Measurements from ENCODE around the gene OTOR.

Gene OTOR

DNA sequence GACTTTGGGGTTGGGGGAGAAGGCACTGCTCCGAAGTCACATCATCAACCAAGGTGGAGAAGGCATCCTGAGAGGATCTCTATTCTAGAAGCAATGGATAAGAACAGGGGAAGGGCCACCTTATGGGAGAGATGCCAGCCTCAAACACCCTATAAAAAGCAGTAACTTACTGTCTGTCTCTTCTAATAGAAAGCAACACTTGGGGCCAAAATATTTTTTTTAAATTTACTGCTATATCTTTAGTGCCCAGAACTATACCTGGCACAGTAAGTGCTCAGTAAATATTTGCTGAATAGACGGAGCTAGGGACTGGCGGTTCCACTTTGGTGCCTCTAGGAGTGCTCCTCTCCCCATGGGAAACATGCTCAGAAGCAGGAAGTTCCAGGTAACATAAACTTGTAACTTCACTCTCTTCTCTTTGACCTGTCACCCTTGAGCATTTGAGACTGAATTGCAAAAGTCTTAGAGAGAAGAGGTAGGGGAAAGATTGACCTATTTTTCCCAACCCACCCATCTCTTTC lies 807 bp upstream of the OTOR start:
- DNase-seq (ENCODE audit: low read depth, low spot score), result no peak

DNA sequence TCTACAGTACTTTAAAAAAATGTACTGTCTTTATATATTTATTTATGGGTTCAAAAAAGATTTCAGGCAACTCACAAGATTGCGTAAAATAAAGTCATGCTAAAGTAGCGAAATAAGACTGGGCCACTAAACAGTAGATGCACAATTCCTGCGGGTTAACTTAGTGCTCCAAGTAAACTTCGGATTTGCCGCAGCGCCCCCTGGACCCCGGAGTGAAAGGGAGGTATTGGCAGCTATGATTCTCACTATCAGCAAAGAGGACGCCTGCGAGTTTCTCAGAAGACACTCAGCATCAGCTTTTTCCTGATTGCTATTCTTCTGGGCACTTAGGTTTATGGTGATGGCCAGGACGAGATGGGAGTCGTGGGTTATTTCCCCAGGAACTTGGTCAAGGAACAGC lies 1.4 kb downstream of the OTOR start:
- DNase-seq (ENCODE audit: low read depth, low spot score), result no peak

DNA sequence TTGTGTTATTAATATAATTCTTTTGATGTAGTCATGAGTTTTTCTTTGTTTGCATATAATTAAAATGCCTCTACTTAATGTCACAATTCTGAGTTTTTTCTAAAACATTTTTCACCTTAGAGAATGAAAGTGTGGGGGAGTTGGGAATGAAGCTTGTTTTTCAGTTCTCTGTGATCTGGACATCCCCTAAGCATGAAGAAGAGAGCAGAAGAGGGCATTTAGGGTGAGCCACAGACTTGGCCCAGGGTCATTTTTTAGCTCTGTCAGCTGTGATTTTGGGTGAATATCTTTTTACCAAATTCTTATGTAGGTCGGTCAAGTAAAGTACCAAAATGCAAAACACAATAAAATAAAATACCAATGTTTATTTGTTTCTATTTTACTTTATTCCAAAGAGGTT lies 3.9 kb downstream of the OTOR start:
- no peak for DNase-seq (ENCODE audit: low read depth, low spot score)

DNA sequence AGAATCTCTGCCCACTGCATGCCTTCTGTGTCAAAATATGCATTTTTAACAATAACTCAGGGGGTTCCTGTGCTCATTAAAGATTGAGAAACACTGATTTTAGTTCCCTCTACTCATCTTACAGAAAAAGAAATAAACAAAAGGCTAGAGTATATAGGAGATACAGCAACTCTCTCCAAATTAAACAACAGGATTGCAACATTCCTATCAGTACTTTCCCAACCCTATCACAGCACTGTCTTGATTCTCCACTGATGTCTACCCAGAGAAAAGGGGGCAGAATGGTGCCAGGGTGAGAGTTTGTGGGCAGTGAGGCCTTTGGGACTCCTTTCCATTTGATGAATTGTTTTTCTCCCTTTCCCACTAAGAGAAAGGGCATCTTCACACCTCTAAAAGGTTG lies 4.7 kb downstream of the OTOR start:
- DNase-seq (ENCODE audit: low read depth, low spot score), result no peak

DNA sequence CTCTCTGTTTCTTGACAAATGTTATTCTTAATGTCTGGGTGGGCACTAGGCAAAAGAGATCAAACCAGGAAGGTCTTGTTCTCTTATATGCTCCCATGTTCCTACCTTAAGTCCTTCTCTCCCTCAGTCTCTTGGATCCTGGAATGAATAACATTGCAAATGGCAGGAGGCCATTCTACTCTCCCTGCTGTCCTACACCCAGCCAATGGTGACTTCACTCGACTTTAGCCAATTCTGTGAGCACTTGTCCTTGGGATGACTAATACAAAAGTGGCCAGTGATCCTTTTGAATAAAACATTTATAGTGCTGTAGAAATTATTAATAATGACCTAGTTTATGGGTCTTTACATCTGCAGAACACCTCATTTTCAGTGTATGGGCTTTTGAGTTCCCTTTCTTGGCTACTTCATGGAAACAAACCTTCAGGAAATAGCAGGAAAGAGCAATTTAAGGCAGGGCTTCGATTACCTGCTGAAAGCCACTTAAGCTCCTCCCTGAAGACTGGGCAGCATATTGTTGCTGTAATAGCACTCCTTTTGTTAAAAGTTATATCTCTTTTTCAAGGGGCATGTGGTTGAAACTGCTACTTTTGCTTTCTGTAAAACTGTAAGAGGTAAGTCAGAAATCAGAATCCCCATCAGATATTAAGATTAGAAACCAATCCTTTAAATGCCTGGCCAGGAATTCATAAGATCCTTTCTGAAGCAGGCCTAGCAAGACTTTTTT lies 10.5 kb downstream of the OTOR start:
- DNase-seq (ENCODE audit: low read depth, low spot score), result no peak

DNA sequence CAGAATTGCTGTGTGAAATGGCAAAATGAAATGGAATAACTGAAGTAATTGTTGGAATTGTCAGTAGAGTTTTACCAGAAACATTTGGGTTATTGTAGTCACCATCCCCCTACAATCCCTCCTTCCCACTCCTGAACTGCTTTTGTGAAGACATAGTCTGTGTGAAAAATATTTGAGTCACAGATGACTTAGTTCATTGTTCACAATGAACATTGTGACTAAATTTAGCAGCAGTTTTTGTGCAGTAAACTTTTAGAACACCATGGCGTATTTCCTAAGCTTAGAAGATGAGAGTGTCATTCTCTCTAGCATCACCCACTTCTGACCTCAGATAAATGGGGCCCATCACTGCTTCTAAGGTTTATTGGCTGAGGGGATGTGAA lies 11.0 kb downstream of the OTOR start:
- no peak for DNase-seq (ENCODE audit: low read depth, low spot score)

DNA sequence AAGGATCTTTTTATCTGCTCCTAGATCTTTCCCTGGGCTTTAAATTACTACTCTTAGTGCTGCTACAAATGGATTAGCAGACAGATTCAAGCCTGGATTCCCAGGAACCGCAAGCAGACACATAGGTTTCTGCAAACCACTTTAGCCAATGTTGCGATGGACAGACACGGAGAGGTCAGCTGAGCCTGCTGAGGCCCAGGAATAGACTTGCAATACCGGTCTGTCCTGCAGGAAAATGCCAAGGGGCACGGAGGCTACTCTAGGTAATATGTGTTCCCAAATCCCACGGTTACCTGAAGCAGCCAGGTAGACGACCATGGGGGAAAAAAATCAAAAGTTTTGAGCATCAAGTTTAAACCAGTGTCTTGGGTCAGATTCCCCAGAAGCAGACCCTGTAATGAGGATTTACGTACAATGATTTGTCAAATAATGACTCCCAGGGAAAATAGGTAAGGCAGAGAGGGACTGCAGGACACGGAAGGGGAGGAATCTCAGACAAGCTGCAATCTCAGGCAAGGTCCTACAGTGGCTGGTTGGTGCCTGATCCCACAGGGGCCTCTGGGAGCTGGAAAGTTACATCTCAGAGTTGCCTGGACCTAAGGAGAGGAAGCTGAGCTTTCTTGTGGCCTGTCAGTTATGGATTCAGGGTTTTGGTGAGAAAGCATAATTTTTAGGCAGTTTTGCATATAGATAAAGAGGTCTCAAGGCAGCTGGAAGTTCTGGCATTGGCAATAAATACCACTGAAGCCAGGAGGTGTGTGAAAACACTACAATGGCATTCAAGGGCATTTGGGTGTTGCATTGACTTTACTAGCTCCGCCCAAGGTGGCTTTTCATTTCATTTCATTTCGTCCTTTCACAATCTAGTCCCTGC lies 12.5 kb downstream of the OTOR start:
- DNase-seq (ENCODE audit: low read depth, low spot score), result peak; percentile 84

DNA sequence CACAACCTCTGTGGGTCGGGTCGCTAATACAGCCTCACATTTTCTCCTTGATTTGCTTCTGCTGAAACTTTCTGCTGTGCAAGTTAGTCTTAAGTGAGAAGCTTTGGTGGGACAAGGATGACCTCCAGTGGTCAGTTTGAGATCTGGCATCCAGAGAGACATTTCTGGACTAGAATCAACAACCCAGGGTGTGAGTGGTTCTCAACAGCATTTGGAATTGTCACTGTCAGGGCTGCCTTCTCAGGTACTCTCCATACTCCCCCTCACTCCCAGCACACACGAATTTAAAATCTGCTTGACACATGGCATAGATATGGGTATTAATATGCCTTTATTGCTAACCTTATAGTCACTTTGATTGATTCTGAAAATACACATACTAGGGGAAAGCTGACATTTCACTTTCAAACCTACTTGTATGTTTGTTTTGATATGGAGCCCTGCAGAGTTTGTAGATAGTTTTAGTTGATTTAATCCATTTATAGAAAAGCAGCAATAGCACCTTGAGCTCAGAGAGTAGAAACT lies 13.2 kb downstream of the OTOR start:
- DNase-seq (ENCODE audit: low read depth, low spot score), result peak; percentile 80

DNA sequence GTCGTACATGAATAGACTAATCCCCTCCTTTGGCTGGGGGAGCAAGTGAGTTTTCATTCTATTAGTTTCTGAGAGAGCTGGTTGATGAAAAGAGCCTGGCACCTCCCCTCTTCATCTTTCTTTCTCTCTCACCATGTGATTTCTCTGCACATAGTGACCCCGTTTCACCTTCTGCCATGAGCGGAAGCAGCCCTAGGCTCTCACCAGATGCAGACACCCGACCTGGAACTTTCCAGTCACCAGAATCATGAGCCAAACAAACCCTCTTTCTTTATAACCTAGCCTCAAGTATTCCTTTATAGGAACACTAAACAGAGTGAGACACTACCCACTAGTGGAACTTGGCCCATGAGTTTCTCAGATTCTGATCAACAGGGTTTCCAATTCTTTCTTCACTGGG lies 16.4 kb downstream of the OTOR start:
- DNase-seq (ENCODE audit: low read depth, low spot score), result no peak

DNA sequence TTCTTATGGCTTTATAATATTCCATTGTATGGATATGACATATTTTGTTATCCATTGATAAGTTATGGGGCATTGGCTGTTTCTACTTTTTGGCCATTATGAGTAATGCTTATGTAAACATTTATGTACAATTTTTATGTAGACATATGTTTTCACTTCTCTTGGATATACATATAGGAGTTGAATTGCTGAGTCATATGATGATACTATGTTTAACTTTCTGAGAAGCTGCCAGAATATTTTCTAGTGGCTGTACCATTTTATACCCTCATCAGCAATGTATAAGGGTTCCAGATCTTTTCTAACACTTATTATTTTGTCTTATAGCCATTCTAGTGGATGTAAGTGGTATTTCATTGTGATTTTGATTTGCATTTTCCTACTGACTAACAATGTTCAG lies 23.1 kb downstream of the OTOR start:
- DNase-seq (ENCODE audit: low read depth, low spot score), result no peak

DNA sequence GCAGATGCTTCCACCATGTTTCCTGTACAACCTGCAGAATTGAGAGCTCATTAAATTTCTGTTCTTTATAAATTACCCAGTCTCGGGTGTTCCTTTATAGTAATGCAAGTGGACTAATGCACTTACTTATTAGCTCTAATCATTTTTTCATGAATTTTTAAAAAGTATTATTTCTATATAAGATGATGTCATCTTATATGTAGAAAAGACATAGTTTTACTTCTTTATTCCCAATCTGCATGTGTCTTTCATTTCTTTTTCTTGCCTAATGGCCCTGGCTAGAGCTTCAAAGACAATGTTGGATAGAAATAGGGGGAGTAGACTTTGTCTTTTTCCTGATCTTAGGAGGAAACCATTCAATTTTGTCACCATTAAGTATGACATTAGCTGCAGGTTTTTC lies 27.8 kb downstream of the OTOR start:
- no peak for DNase-seq (ENCODE audit: low read depth, low spot score)

DNA sequence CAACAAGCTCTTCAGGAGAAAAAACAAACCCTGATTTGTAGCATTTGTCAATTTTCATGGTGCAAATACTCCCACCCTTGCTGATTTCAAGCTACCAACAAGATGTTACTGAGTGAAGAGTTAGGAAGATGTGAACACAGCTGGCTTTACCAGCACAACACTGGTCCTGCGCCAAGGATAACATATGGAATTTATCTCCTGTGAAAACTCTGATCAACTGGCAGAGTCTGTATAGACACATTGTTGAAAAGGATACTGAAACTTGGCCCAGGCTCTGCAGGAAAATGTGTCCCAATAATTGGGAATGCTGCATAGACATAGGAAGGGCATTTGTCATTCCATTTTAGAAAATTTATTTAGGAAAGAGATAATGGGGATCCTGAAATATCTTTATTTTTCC lies 29.0 kb downstream of the OTOR start:
- DNase-seq (ENCODE audit: low read depth, low spot score), result no peak

DNA sequence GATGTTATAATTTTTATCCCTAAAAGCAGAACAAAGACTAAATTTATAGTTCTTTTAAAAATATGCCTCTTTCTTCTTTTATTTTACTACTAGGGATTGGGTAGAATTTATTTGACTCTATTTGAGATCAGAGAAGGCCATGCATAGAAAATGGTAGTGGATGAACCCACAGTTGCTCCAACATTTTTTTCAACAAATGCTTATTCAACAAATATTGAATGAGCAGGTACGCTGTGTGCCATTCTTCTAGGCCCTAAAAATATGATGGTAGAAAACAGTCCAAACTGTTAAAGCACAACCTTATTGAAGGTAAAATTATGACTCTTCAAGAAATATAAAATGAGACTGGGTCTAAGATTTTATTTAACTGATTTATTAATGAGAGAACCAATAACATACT lies 30.0 kb downstream of the OTOR start:
- no peak for DNase-seq (ENCODE audit: low read depth, low spot score)

DNA sequence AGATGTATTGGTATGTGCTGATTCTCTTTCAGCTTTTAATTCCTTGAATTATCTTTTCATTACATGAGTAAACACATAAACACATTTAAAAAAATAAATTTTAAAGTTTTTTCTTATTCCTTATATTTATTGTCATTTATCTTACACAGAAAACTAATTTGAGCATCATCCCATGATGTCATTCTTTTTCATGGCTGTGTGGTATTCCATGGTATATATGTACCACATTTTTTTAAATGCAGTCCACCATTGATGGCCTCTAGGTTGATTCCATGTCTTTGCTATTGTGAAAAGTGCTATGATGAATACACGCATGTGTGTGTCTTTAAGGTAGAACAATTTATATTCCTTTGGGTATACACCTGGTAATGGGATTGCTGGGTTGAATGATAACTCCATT lies 33.3 kb downstream of the OTOR start:
- no peak for DNase-seq (ENCODE audit: low read depth, low spot score)

DNA sequence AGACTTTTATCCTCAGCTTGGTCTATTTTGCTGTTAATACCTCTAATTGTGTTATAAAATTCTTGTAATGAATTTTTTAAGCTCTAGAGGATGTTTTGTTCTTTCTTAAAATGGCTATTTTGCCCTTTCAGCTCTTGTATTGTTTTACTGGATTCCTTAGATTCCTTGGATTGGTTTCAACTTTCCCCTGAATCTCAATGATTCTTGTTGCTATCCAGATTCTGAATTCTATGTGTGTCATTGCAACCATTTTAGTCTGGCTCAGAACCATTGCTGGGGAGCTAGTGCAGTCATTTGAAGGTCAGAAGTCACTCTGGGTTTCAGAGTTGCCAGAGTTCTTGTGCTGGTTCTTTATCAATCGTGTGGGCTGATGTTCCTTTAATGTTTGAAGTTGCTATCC lies 37.1 kb downstream of the OTOR start:
- DNase-seq (ENCODE audit: low read depth, low spot score), result no peak
